Loucy (cell line): ENCODE results near the gene EHD2.

ENCODE experiments used
- EZH2phosphoT487 ChIP-seq: fragments of 200-600 bp; IDR thresholded peaks from 2 replicates; pipeline ENCODE4 v1.6.1; 2018; ENCODE audit warnings: antibody characterized with exemption, mild to moderate bottlenecking, moderate library complexity, borderline replicate concordance
- TF ChIP-seq, protein P1 (sequence below): fragments of 200-600 bp; sonication (generic); conservative IDR thresholded peaks from 2 replicates; pipeline ENCODE4 v1.5.1; 2014; ENCODE audit warnings: mild to moderate bottlenecking, antibody characterized with exemption, low read length

DNA sequence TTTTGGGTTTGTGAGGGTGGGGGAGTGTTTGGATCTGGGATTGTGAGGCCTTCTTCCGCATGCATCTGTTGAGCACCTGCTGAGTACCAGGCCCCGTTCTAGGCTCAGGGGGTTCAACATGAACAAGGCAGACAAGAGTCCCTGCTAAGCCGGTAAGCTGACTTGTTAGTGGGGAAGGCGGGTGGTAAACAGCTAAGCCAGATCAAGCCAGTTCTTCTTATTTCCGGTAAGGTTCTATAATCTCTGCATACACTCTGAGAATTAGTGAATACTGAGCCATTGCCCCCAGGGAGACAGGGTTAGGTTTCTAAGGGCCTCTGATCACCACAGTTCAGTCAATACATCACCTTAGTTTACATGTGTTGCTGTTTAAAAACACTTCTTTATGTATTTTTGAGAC, 9.9 kb upstream of the EHD2 start:
- TF ChIP-seq, protein P1, sequence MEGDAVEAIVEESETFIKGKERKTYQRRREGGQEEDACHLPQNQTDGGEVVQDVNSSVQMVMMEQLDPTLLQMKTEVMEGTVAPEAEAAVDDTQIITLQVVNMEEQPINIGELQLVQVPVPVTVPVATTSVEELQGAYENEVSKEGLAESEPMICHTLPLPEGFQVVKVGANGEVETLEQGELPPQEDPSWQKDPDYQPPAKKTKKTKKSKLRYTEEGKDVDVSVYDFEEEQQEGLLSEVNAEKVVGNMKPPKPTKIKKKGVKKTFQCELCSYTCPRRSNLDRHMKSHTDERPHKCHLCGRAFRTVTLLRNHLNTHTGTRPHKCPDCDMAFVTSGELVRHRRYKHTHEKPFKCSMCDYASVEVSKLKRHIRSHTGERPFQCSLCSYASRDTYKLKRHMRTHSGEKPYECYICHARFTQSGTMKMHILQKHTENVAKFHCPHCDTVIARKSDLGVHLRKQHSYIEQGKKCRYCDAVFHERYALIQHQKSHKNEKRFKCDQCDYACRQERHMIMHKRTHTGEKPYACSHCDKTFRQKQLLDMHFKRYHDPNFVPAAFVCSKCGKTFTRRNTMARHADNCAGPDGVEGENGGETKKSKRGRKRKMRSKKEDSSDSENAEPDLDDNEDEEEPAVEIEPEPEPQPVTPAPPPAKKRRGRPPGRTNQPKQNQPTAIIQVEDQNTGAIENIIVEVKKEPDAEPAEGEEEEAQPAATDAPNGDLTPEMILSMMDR = no peak
- TF ChIP-seq EZH2phosphoT487 = no peak
